GM12872 (cell line): ENCODE measurements around the gene PCLO.

ENCODE experiments used
- TF ChIP-seq, protein P1 (sequence below): IDR thresholded peaks from 3 replicates; pipeline ENCODE4 v1.5.1; 2011; ENCODE audit warnings: low read depth, mild to moderate bottlenecking, low read length, moderate library complexity; ENCODE audit not compliant: insufficient read depth

Gene PCLO

DNA sequence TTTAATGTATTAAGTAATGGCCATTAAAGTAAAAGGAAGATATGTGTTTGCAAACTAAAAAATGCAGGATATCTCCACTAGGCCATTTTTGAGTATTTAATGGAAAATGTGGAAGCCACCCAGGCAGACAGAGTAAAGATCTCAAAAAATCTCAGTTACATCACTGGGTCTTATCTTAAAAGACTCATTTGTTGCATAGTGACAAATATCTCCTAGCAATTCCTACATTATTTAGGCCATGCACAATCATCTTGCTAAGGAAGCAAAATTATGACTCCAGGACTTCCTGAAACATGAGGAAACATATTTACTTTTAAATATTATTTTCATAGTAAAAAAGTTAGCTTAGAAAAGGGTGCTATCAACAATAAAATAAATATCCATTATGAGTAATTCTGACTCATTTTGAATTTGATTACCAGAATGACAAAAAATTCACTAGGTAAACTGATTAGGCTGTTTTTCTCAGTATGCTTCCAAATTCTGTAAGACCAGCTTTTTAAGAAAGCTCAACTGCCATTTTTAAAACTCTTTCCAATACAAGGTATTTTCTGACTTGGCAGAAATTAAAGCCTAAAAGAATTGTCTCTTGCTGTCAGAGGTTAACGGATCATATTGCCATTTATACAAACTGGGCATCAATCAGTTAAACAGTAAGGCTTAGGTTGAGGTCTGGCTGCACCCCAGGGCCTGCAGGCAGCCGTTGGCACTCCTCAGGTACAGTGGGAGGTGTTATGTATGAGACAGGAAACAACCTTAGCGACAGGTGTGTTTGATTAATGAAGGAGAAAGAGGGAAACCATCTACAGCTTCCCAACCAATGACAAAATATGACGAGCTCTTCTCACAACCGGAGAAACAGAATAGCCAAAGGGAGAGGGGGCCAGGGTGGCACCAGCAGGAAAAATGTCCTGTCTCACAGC is 31.8 kb downstream of the PCLO start:
- TF ChIP-seq, protein P1, sequence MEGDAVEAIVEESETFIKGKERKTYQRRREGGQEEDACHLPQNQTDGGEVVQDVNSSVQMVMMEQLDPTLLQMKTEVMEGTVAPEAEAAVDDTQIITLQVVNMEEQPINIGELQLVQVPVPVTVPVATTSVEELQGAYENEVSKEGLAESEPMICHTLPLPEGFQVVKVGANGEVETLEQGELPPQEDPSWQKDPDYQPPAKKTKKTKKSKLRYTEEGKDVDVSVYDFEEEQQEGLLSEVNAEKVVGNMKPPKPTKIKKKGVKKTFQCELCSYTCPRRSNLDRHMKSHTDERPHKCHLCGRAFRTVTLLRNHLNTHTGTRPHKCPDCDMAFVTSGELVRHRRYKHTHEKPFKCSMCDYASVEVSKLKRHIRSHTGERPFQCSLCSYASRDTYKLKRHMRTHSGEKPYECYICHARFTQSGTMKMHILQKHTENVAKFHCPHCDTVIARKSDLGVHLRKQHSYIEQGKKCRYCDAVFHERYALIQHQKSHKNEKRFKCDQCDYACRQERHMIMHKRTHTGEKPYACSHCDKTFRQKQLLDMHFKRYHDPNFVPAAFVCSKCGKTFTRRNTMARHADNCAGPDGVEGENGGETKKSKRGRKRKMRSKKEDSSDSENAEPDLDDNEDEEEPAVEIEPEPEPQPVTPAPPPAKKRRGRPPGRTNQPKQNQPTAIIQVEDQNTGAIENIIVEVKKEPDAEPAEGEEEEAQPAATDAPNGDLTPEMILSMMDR, result no peak

DNA sequence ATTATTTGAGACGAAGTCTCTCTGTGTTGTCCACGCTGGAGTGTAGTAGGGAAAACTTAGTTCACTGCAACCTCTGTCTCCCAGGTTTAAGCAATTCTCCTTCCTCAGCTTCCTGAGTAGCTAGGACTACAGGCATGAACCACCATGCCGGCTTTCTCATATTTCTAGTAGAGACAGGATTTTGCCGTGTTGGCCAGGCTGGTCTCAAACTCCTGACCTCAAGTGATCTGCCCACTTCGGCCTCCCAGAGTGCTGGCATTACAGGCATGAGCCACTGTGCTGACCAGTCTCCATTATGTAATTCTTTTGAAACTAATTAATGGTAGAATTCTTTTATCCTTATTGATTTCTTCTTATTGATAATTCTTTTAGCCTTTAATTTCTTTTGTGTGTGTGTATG is 32.5 kb downstream of the PCLO start:
- TF ChIP-seq, protein P1, result no peak

- TF ChIP-seq, protein P1, result no peak
Observed at GRCh38 chr7:83119494-83119893, 43.2 kb downstream of the PCLO start.

GRCh38 chr7:83119026-83119382 is 43.7 kb downstream of the PCLO start:
- TF ChIP-seq, protein P1, result no peak

DNA sequence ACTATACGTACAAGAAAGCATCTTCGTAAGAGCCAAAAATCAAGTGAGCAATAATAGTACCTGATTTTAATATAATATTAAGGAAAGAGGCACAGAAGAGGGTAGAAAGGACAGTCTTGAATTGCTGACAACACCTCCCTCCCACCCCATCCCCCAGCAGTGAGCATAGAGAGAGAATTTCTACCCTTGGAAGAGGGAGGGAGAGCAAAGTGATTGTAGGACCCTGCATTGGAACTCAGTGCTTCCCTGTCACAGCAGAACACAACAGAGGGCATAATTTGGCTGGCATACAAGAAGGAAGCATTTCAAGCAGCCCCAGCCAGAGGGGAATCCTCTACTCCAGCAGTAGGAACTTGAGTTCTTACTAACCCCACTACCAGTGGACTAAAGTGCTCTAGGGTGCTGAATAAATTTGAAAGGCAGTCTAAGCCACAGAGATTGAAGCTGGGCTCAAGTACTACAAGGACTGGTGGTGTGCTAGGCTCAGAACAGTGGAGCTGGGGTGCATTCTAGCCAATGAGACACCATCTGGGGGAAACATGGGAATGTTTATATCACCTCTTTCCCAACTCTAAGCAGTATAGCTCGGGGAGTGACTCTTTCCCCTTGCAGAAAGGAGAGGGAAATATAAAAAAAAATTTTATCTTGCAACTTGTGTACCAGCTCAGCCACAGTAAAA is 44.2 kb downstream of the PCLO start:
- TF ChIP-seq, protein P1, result no peak

DNA sequence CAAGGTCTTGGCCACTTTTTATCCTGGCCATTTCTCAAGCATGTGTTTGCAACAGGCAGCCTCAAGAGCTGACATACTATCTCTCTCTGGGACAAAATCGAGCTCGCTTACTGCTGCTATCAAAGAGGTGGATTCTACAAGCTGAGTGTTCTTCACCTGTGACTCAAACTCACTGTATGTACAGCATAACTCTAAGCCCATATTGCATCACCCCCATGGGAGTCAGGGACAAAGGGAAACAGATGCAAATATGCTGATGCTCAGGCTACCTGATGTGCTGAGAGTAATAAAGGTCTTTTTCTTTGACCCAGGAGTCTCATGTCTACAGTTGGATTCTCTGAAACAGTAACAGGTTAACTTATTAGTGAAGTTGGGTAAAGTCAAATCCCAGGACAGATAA is 45.2 kb downstream of the PCLO start:
- TF ChIP-seq, protein P1, result no peak

- TF ChIP-seq, protein P1, result no peak
Observed at GRCh38 chr7:83111391-83111790, 51.3 kb downstream of the PCLO start.
